Brain microvascular endothelial cell (primary cell): ENCODE results near the gene CCDC178.
A peak's percentile ranks its signal among the peaks of the same experiment; 100 is the strongest.

ENCODE experiments used
- DNase-seq: peaks from one replicate; pipeline ENCODE4 v3.0.0-alpha.2; 2020
- H3K27ac ChIP-seq: fragments of 250-450 bp; sonication (Bioruptor Pico); 2 replicates; pipeline ENCODE4 v1.5.1; 2020; ENCODE audit warnings: mild to moderate bottlenecking, moderate library complexity
- H3K27me3 ChIP-seq: fragments of 250-450 bp; sonication (Bioruptor Pico); replicated peaks from 2 replicates; pipeline ENCODE4 v1.5.1; 2020; ENCODE audit warnings: mild to moderate bottlenecking
- H3K36me3 ChIP-seq: fragments of 250-450 bp; sonication (Bioruptor Pico); replicated peaks from 2 replicates; pipeline ENCODE4 v1.5.1; 2020; ENCODE audit warnings: mild to moderate bottlenecking
- H3K4me3 ChIP-seq: 2 replicates; pipeline ENCODE4 v1.5.1; 2011; ENCODE audit warnings: low read depth, mild to moderate bottlenecking, control low read depth, low read length, moderate library complexity
- CTCF ChIP-seq: IDR thresholded peaks from 2 replicates; pipeline ENCODE4 v1.5.1; 2011; ENCODE audit warnings: low read depth, mild to moderate bottlenecking, moderate library complexity, low read length, control low read depth, inconsistent platforms; ENCODE audit errors: missing control alignments
- in situ Hi-C: cut with HindIII; loops from 2 replicates; pipeline ENCODE4 v1.10.0; 2017; ENCODE audit warnings: low sequenced_read_pairs, low pct_ligation_motif_present

The CCDC178 gene

GRCh38 chr18:33210575-33211189 lies 229.8 kb downstream of the CCDC178 start:
- peak; percentile 74 for TF ChIP-seq CTCF
- DNase-seq: peak; percentile 20
- Histone ChIP-seq H3K27ac (no peak overlapping the region), H3K4me3 (no peak overlapping the region), H3K27me3 (no peaks in the 10 kb centered on the region), H3K36me3 (no peaks in the 10 kb centered on the region)
- in situ Hi-C loops: no loop called here

GRCh38 chr18:33205777-33206176 lies 234.7 kb downstream of the CCDC178 start:
- H3K27ac ChIP-seq: no peak overlapping the region
- H3K36me3 ChIP-seq: no peaks in the 10 kb centered on the region
- H3K27me3 ChIP-seq: no peaks in the 10 kb centered on the region
- in situ Hi-C loops: no loop called here
- no peak for DNase-seq
- no peak for TF ChIP-seq CTCF
- H3K4me3 ChIP-seq: no peak overlapping the region

- no peaks in the 10 kb centered on the region for H3K27me3 ChIP-seq
- no peaks in the 10 kb centered on the region for H3K36me3 ChIP-seq
- TF ChIP-seq CTCF: peak; percentile 83
- DNase-seq: peak; percentile 2
- peak overlapping the region; percentile 29 for H3K4me3 ChIP-seq
- in situ Hi-C loops: no loop called here
- H3K27ac ChIP-seq: no peak overlapping the region
These were observed 239.0 kb downstream of the CCDC178 start for GRCh38 chr18:33201509-33201926.

GRCh38 chr18:33195795-33196194 lies 244.7 kb downstream of the CCDC178 start:
- in situ Hi-C loops: no loop called here
- Histone ChIP-seq H3K27me3 (no peaks in the 10 kb centered on the region), H3K4me3 (no peak overlapping the region), H3K36me3 (no peaks in the 10 kb centered on the region), H3K27ac (no peak overlapping the region)
- TF ChIP-seq CTCF: no peak
- no peak for DNase-seq

GRCh38 chr18:33194793-33195192 lies 245.7 kb downstream of the CCDC178 start:
- no peaks in the 10 kb centered on the region for H3K36me3 ChIP-seq
- no peaks in the 10 kb centered on the region for H3K27me3 ChIP-seq
- in situ Hi-C loops: no loop called here
- no peak overlapping the region for H3K27ac ChIP-seq
- no peak overlapping the region for H3K4me3 ChIP-seq
- TF ChIP-seq CTCF: no peak
- no peak for DNase-seq

- no peaks in the 10 kb centered on the region for H3K27me3 ChIP-seq
- H3K36me3 ChIP-seq: no peaks in the 10 kb centered on the region
- DNase-seq: no peak
- H3K27ac ChIP-seq: no peak overlapping the region
- in situ Hi-C loops: no loop called here
- H3K4me3 ChIP-seq: no peak overlapping the region
- TF ChIP-seq CTCF: no peak
These were observed 255.6 kb downstream of the CCDC178 start for GRCh38 chr18:33184958-33185357.
